ENCODE results near the gene HSD11B1. TPM values are rescaled to one million over a fixed set of nuclear protein-coding genes. Genes with fewer than 3 reads are reported as not detected.

The HSD11B1 gene
- total and polyA plus RNA-seq, 2 of the 4 experiments (the other 2 are of a cell fraction), result 0.41 to 0.72 TPM

DNA sequence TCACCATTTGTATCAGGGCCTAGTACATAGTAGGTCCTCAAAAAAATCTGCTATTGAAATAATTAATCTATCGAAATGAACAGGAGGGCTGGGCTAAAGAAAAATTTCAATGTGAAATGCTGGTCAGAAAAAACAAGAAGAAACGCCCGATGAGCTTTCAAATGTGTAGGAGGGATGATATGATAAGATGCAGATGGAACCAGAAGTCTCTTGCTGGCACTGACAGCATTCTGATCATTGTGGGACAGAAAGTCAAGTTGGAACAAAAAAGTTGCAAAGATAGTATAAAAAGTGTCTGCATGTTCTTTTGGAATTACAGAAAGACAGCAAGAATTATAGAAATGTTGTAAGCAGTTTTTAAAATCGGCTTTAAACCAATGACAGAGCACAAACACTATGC, 18.3 kb upstream of the HSD11B1 start:
- DNase-seq (no peak), ATAC-seq (ENCODE audit: low read depth) (no peak)
- Histone ChIP-seq H3K27ac (ENCODE audit: insufficient read depth, low read length) (no peak overlapping the region), H3K56ac (ENCODE audit: extremely low read depth, insufficient read depth, low read length) (no peak overlapping the region), H3K27me3 (ENCODE audit: control insufficient read depth, insufficient read depth, low read length) (no peaks in the 10 kb centered on the region), H4K91ac (ENCODE audit: insufficient read depth, low read depth, low read length) (no peak overlapping the region), H2BK120ac (ENCODE audit: low read depth, low read length) (no peak overlapping the region), H4K20me1 (ENCODE audit: insufficient read depth, low read length) (no peaks in the 10 kb centered on the region), H3K9me3 (ENCODE audit: control insufficient read depth, insufficient read depth, low read length) (no peaks in the 10 kb centered on the region), H3K79me1 (ENCODE audit: low read depth in 1 of 2, low read length in 2 of 2) (no peaks in the 10 kb centered on the region), H2BK5ac (ENCODE audit: low read depth, low read length, poor library complexity, severe bottlenecking) (no peak overlapping the region), H2AK5ac (ENCODE audit: low read depth, low read length) (no peak overlapping the region), H2AFZ (replicated peaks; ENCODE audit: low read length, poor library complexity) (no peak overlapping the region), H3K14ac (replicated peaks; ENCODE audit: low read depth, low read length) (no peak overlapping the region), H3K4me1 (ENCODE audit: control insufficient read depth, insufficient read depth, low read length) (0 out of 2 replicates have a peak, but pooled peaks cover 3% of the 10 kb centered on the region), H3K18ac (ENCODE audit: low read depth, low read length) (no peak overlapping the region), H2AK9ac (replicated peaks; ENCODE audit: low read depth, low read length, poor library complexity) (no peak overlapping the region), H3K4me2 (ENCODE audit: low read depth, low read length) (no peak overlapping the region), H3K23ac (ENCODE audit: low read depth, low read length) (no peak overlapping the region), H3K9ac (ENCODE audit: low read depth, low read length) (no peak overlapping the region), H4K8ac (ENCODE audit: low read depth in 2 of 2, low read length in 2 of 2) (no peak overlapping the region), H3K4ac (ENCODE audit: low read depth, low read length) (no peak overlapping the region), H3K9me1 (ENCODE audit: insufficient read depth, low read length) (0 out of 2 replicates have a peak, but pooled peaks cover 4% of the 10 kb centered on the region), H2BK15ac (ENCODE audit: low read depth, low read length) (no peak overlapping the region), H4K5ac (ENCODE audit: low read depth, low read length) (no peak overlapping the region), H3K4me3 (ENCODE audit: insufficient read depth, low read depth, low read length) (no peak overlapping the region), H3K36me3 (ENCODE audit: control insufficient read depth, insufficient read depth, low read length) (no peaks in the 10 kb centered on the region), H2BK20ac (ENCODE audit: low read depth, low read length) (no peak overlapping the region)
- no TSS peak for BruUV-seq (replicated peaks)
- no CpG with 5 or more reads among the region's 4 CpGs for WGBS, 2 experiments (ENCODE audit: extremely low coverage in 2 of 2, insufficient read length in 1 of 2)
- ChIA-PET CTCF (no interaction called here), POLR2A (ENCODE audit: unreplicated experiment) (no interaction called here)
- dilution Hi-C loops (cut with HindIII; ENCODE audit: low sequenced_read_pairs, unreplicated experiment) (no loop called here), in situ Hi-C loops (cut with MboI; ENCODE audit: low sequenced_read_pairs) (no loop called here), intact Hi-C loops (cut with micrococcal nuclease) (no loop called here)
- TF ChIP-seq RFX5 (IDR thresholded peaks at IDR 0.05; ENCODE audit: low read depth, low read length) (no peak), NFE2L2 (IDR thresholded peaks at IDR 0.05; ENCODE audit: low read depth, low read length) (no peak), MAFK (IDR thresholded peaks at IDR 0.05; ENCODE audit: low read depth, low read length) (no peak), RCOR1 (IDR thresholded peaks at IDR 0.05; ENCODE audit: insufficient replicate concordance, low read length) (no peak), POLR2A (IDR thresholded peaks at IDR 0.05; ENCODE audit: low read depth, low read length) (no peak), BHLHE40 (IDR thresholded peaks at IDR 0.05; ENCODE audit: low read depth, low read length) (no peak), RAD21 (IDR thresholded peaks at IDR 0.05; ENCODE audit: low read length) (no peak), CEBPB (IDR thresholded peaks at IDR 0.05; ENCODE audit: low read depth, low read length) (no peak), CHD1 (IDR thresholded peaks at IDR 0.05; ENCODE audit: low read depth, low read length) (no peak), SMC3 (IDR thresholded peaks at IDR 0.05; ENCODE audit: low read depth, low read length) (no peak)

All from IMR-90 (cell line).